Activated CD4-positive, alpha-beta T cell treated with anti-CD3 and anti-CD28 coated beads, Interleukin-2, Interleukin-6, amounts not matched to agents 100 ng/mL and 50 ng/mL, durations not matched to agents 16 hours and 8 hours (primary cell): ENCODE measurements around the gene AFF2.

Experiments
- DNase-seq: peaks from one replicate; pipeline ENCODE4 v3.0.0-alpha.2; 2020

Gene AFF2

GRCh38 chrX:148940411-148940996 is 440.1 kb downstream of the AFF2 start:
- DNase-seq: no peak

GRCh38 chrX:148942754-148943153 is 442.3 kb downstream of the AFF2 start:
- no peak for DNase-seq

DNA sequence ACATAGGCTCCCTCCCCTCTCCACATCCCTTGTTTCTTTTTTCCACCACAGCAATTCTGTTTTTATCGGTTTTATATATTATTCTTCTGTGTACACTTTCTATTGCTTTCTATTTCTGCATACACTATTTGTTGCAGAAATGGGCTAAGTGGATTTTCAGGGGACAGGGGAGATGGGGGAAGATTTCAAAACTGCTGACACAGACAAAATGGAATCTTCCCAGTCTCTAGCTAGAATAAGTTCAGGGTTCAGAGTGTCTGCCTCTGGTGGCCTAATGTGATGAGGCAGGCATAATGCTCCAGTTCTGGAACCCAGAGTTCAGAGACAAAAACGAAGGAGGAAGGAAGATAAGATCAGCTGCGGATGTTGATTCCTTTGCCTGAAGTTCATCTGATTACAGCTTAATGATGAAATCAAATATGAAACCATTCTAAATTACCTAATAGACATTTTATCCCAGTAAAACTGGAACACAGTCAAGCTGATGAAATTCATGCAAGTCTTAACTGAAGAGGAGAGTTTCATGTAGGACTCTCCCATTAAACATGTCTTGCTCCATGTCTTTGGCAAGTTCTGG is 447.1 kb downstream of the AFF2 start:
- DNase-seq: no peak

DNA sequence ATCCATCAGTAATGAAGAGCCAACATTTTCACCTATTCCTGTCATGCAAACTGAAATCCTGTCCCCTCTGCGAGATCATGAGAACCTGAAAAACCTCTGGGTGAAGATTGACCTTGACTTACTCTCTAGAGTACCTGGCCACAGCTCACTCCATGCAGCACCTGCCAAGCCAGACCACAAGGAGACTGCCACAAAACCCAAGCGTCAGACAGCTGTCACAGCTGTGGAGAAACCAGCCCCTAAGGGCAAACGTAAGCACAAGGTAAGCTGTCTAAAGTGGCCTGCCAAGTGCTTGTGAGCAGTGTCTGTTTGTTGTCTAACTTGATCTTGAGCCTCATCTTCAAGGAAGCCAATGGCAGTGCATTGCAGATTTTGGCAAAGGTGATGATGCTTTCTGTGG is 455.9 kb downstream of the AFF2 start:
- DNase-seq: no peak

GRCh38 chrX:148958901-148959300 is 458.5 kb downstream of the AFF2 start:
- no peak for DNase-seq

DNA sequence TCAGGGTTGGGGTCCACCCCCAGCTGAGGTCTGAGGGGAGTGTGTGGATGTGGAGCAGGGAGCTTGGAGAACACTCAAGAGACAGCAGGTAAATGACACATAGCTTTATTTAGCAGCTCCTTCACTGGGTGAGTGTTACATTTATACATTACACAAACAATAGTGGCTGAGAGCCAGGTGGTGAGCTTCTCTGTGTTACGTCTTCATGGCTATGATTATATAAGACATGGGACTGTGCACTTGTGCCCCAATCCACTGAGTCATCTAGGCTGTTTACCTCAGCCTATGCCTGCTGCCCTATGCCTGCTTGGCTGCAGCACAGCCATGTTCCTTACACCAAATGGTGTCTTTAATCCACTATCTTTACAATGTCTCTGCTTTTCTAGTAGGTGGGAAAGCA is 459.6 kb downstream of the AFF2 start:
- DNase-seq: no peak

DNA sequence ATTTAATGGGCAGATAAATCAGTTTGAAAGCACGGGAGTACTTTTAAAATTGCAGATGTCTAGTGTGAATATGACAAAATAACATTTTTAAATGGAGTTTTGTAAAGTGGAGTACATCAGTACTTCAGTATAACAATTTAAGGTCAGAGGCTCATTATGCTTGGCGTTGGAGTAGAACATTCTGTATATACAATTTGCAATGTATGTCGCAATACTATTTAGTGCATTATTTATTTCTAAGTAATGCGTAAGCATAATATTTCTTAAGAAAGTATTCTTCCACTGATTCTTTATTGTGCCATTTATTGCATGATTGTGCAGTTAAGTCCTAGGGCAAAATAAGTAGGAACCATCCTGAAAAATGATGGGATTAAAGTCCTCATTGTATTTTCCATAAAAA is 461.6 kb downstream of the AFF2 start:
- no peak for DNase-seq

DNA sequence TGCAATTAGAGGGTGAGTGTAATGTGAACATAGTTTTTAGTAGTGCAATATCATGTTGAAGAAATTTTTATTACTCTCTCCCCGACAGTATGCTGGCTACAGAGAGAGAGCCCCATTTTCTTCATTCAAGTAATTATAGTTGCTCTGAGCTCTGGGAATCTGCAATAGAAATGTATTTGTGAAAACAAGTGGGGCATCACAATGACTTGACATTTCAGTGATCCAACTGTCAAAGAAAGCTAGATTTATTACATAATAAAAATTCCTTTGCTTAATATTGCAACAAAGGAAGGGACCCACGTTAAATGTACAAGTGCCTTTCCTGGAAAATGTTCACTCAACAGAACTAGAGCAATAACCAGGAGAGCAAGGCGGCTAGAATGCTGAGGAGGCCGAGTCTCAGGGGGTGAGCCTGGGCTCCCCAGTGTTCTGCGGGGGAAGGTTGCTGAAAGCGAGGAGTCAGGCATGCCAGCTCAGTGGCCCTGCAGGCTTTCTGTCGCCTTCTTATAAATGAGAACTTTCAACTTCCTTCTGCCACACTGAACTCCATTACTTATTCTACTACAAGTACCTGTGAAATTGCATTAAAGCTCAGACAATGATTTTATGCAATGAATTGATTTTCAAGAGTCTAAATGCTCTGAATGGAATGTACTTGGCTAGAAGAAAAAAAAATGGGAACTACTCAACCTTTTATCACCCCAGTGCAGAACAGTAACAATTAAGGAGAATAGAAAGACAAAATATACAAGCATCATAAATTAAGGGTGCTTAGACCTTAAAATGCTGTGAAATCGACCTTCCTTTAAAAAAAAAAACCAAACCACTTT is 476.4 kb downstream of the AFF2 start:
- no peak for DNase-seq

DNA sequence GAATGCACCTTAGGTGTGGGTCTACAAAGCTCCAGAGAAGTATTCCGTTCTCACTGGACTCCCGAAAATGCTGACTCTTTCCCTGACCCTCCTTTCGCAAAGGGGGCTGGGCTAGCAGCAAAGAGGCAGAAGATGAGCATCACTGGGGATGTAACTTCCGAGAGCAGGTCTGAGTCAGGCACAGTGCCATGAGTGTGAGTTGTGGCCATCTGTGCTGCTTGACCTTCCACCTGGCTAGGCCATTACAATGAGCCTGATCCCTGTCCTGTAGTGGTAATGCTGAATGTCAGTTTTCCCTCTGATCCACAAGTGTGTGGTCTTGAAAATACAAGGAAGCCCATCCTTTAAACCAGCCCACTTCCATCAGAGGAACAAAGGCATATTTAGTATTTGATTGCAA is 479.4 kb downstream of the AFF2 start:
- no peak for DNase-seq

DNA sequence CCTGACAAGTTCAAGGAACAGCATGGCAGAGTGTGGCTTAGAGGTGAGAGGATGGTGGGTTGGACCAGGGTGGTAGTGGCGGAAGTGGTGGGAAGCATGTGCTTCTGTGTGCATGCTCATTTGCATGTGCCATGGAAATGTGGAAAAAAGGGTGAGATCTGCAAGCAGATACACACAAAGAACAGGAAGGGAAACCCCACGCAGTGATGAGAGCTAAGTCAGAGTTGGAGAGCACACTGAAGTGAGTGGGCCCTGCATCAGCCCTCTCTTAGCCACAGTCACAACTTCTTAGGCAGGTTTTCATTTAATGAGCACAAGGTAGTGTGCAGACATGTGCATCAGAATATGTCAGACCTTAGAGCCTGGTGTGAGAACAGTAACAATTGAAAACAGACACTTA is 483.8 kb downstream of the AFF2 start:
- DNase-seq: no peak

DNA sequence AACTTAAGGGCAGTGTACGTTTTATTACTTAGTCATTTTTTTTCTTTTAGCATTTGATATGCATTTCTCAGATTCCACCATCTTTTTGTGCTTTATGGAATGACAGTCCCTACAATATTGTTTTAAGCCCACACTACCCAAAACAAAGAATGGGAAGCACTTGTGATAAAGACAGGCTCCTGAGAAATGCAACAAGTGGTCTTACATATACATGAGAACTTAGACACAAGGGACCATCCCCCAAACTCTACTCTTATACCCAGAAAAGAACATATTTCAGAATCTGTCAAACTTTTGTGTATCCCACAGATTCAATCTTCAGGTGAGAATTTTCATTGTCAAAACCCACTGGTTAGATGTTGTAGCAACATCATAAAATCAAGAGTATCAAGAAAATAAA is 491.1 kb downstream of the AFF2 start:
- DNase-seq: no peak

DNA sequence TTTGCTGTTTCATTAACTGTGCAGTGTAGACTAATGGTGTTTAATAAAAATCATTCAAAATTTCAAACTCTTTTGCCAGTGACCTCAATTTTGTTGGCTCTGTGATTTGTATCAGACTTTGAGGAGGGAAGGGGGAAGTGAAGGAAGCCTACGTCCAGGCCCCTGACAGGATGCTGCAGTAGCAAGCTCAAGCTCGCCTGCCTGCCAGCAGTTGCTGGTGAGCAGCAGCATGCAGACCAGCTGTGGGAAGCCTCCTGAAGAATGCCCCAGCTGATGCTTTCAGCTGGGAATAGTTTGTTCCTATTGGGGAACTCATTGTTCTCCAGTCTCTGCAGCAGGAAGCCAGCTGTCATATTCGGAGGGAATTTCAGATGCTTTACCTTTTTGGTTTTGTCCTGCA is 495.2 kb downstream of the AFF2 start:
- DNase-seq: no peak

DNA sequence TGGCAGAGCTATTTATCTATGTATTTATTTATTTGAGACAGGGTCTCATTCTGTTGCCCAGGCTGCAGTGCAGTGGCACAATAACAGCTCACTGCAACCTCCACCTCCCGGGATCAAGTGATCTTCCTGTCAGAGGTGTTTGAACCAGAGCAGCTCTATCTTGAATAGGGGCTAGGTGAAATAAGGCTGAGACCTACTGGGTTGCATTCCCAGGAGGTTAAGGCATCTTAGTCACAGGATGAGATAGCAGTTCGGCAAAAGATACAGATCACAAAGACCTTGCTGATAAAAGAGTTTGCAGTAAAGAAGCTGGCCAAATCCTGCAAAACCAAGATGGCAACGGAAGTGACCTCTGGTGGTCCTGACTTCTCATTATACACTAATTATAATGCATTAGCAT is 501.9 kb downstream of the AFF2 start:
- no peak for DNase-seq

GRCh38 chrX:149003863-149004660 is 503.6 kb downstream of the AFF2 start:
- no peak for DNase-seq

GRCh38 chrX:149004936-149005335 is 504.5 kb downstream of the AFF2 start:
- DNase-seq: no peak

GRCh38 chrX:149006235-149006634 is 505.8 kb downstream of the AFF2 start:
- no peak for DNase-seq

DNA sequence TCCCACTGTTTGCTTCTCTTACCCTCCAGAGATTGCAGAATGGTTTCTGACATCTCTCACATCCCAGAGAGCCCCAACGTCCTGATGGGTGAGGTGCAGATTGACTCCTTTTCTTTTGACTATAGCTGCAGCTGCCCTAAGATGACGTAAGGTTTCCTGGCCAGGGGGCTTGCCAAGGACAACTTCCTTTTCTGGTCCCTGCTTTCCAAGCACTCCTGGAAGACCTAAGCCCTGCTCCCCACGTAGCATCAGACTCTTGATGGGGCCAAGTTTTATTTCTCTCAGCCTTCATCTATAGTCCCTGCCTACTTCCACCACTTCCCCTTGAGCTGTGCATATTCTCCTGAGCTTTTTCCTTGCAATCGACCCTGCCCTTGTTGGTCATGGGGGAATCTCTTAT is 507.0 kb downstream of the AFF2 start:
- no peak for DNase-seq

DNA sequence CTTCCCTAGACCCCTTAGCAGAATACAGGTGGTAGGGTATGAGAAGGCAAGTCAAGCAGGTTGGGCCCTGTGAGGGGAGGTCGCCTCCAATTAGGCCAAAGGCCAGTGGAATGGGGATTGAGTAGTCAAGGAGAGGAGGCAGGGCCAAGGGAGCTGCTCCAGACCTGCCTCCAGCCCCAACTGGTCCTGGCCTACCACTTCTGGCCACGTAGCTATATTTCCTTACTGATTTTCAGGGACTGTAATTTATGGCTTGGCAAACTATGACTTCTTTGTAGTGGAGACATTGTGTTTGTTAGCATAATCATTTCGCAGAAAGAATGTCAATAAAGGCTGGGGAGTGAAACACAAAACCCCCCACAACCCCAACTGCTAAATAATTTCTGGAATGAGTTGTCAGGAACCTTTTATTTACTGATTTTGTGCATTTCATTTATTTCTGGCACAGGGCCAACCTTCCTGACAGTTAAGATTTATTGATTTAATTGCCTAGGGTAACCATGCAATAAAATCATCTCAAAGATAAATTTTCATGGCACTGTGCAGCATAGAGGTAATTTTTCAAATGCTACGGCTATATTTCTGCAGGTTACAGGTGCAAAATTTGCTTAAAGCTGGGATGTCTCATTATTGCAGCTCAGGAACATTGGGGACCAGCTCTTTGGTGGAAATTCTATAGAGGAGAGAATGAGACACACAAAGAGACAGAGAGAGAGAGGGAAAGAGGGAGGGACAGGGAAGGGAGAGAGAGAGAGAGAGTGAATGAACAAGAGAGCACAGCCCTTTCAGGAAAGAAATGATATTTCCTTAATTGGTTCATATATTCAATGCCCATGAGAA is 509.8 kb downstream of the AFF2 start:
- DNase-seq: no peak

DNA sequence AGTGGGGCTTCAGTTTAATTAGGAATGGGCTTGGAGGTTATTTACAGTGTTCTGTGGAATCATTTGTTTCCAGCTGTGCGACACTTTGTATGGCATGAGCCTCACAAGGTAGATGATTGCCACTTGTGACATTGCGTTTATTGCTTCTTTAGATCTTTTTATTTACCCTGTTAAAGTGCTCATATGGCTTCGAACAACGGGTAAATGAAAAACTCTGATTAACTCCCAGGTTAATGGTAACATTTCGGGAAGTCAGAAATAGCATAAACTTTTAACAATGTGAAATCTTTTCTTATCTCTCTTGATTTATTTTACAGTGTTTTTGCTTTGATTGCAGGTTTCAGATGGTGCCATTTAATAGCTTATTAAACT is 510.4 kb downstream of the AFF2 start:
- no peak for DNase-seq

GRCh38 chrX:149013081-149013480 is 512.7 kb downstream of the AFF2 start:
- no peak for DNase-seq

DNA sequence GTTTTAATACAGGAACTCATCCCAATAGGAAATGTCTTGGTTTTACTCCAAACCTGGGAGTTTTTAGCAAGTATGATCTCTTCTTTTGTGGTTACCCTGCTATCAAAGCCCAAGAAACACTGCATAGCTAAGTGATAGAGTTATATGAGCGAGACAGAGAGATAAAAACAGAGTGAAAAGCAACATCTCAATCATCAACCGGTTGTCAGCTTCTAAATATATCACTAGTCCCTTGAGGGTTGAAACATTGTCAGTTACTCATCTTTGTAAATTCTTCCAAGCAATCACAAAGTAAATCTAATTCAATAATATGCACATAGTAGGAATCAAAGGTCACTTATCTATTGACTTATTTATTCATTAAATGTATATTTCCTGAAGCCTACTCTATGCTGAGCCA is 520.7 kb downstream of the AFF2 start:
- no peak for DNase-seq

DNA sequence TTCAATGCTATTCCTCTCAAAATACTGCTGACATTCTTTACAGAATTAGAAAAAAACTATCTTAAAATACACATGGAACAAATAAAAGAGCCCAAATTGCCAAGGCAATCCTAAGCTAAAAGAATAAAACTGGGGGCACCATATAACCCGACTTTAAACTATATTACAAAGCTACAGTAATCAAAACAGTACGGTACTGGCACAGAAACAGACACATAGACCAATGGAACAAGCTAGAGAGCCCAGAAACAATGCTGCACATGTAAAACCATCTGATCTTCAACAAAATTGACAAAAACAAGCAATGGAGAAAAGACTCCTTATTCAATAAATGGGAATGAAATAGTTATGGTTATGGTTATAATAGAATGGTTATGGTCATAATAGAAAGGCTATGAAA is 522.1 kb downstream of the AFF2 start:
- DNase-seq: no peak

DNA sequence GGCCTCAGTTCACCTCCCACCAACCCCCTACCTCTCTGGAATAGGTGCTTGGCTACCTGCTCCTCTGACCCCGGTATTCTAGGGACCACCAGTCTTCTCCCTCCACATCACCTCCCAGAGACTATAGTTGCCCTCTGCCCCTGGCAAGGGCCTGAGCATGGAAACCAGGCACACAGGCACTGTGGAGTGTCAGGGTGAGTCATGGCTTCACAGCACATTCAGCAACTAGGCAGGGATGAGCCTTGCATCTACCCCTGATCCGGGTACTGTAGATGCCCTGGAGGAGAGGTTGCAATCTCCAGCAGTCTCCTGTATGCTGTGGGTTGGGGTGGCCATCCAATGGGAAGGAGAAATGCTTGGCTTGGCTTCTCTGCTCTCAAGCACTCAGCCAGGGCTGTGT is 532.0 kb downstream of the AFF2 start:
- DNase-seq: no peak
